ENCODE measurements around the gene ZP3.

DNA sequence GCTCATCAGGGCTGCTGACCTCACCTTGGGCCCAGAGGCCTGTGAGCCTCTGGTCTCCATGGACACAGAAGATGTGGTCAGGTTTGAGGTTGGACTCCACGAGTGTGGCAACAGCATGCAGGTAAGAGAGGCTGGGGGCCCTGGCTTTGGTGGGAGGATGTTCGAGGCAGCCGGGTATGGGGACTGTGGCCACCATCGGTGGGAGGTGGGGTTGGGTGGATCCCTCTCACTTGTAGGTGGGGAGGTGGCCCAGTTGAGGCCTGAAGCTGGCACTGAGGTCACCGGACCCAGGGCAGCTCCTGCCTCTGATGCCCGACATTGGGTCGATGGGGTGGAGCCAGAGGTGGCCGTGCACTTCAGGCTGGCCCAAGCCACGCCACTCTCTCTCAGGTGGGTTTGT is 406 bp downstream of the ZP3 start:
- TF ChIP-seq, protein P1, sequence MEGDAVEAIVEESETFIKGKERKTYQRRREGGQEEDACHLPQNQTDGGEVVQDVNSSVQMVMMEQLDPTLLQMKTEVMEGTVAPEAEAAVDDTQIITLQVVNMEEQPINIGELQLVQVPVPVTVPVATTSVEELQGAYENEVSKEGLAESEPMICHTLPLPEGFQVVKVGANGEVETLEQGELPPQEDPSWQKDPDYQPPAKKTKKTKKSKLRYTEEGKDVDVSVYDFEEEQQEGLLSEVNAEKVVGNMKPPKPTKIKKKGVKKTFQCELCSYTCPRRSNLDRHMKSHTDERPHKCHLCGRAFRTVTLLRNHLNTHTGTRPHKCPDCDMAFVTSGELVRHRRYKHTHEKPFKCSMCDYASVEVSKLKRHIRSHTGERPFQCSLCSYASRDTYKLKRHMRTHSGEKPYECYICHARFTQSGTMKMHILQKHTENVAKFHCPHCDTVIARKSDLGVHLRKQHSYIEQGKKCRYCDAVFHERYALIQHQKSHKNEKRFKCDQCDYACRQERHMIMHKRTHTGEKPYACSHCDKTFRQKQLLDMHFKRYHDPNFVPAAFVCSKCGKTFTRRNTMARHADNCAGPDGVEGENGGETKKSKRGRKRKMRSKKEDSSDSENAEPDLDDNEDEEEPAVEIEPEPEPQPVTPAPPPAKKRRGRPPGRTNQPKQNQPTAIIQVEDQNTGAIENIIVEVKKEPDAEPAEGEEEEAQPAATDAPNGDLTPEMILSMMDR (IDR thresholded peaks at IDR 0.05; ENCODE audit: low read length), result no peak
- no peak for TF ChIP-seq EZH2 (optimal IDR thresholded peaks at IDR 0.05; ENCODE audit: low read depth, low read length)
- TF ChIP-seq EZH2phosphoT487 (IDR thresholded peaks at IDR 0.05; ENCODE audit: low read length), result no peak

All from MM.1S (cell line).